Lower lobe of right lung (tissue), 2 donors: ENCODE measurements around the gene ADGRA1. TPM values are rescaled to one million over a fixed set of nuclear protein-coding genes. Genes with fewer than 3 reads are reported as not detected.

Experiments
- ATAC-seq, 2 donors: fragments of 200-7000 bp; cut with Tn5 transposase; one replicate each; pipeline ENCODE4 v1.9.1; 2020 to 2022; ENCODE audit warnings: mild to moderate bottlenecking in 2 of 2, moderate library complexity in 2 of 2
- DNase-seq: peaks from one replicate; pipeline ENCODE4 v3.0.0-alpha.2; 2020
- H3K27ac ChIP-seq: fragments of 200-600 bp; one replicate; pipeline ENCODE4 v1.8.0; 2022
- H3K27me3 ChIP-seq: fragments of 200-600 bp; one replicate; pipeline ENCODE4 v1.8.0; 2022; ENCODE audit warnings: low read depth
- H3K36me3 ChIP-seq: fragments of 200-600 bp; one replicate; pipeline ENCODE4 v1.8.0; 2022; ENCODE audit warnings: mild to moderate bottlenecking
- H3K4me1 ChIP-seq: fragments of 200-600 bp; one replicate; pipeline ENCODE4 v1.8.0; 2022
- H3K4me3 ChIP-seq: fragments of 200-600 bp; one replicate; pipeline ENCODE4 v1.8.0; 2022; ENCODE audit warnings: mild to moderate bottlenecking
- H3K9me3 ChIP-seq: fragments of 200-600 bp; one replicate; pipeline ENCODE4 v1.8.0; 2022
- intact Hi-C: fragments of 100-400 bp; cut with DNase I; formaldehyde crosslinking; loops from one replicate; pipeline ENCODE4 v1.11.0; 2022
- total RNA-seq: library from RNA; stranded (reverse); fragmentation: NEBNext Ultra II Directional; extraction: Animal tissue kit (Norgen Biotek cat#: 25700); gene quantifications from one replicate; pipeline ENCODE4 v1.2.1, GENCODE V29; 2021
- TF ChIP-seq, protein P1 (sequence below): fragments of 200-600 bp; IDR thresholded peaks from one replicate; pipeline ENCODE4 v1.8.0; 2022; ENCODE audit warnings: antibody characterized with exemption, mild to moderate bottlenecking
- donor health status: DM: no; HTN: yes; CAD: no; lungs with severe emphysema.

Gene ADGRA1
- total RNA-seq, 1 donor from 2014 or later, result 0.38 TPM

DNA sequence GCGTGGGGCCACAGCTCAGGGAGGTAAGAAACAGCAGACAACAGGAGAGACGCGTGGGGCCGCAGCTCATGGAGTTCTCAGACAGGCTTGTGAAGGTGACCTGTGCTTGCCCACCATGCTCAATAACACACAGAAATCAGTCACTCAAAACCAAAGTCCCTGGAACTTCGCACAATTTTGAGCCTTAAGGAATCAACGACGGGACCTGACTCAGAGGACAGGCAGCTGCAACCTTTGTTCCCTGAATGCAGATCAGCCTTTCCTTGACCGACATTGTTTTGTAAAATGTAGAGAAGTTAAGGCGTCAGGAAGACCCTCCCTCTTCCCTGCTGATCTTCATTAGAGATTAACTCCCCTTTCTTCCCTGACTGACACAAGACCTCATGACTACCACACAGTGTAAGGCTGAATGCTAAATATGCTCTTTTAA, 63.8 kb downstream of the ADGRA1 start:
- no peaks in the 10 kb centered on the region for H3K36me3 ChIP-seq
- intact Hi-C loops, result no loop called here
- no peak for ATAC-seq
- H3K27me3 ChIP-seq, result peaks cover 18% of the 10 kb centered on the region
- no peak overlapping the region for H3K27ac ChIP-seq
- peak; percentile 36 for DNase-seq
- no peak overlapping the region for H3K4me3 ChIP-seq
- no peaks in the 10 kb centered on the region for H3K4me1 ChIP-seq
- H3K9me3 ChIP-seq, result no peaks in the 10 kb centered on the region
- TF ChIP-seq, protein P1, sequence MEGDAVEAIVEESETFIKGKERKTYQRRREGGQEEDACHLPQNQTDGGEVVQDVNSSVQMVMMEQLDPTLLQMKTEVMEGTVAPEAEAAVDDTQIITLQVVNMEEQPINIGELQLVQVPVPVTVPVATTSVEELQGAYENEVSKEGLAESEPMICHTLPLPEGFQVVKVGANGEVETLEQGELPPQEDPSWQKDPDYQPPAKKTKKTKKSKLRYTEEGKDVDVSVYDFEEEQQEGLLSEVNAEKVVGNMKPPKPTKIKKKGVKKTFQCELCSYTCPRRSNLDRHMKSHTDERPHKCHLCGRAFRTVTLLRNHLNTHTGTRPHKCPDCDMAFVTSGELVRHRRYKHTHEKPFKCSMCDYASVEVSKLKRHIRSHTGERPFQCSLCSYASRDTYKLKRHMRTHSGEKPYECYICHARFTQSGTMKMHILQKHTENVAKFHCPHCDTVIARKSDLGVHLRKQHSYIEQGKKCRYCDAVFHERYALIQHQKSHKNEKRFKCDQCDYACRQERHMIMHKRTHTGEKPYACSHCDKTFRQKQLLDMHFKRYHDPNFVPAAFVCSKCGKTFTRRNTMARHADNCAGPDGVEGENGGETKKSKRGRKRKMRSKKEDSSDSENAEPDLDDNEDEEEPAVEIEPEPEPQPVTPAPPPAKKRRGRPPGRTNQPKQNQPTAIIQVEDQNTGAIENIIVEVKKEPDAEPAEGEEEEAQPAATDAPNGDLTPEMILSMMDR, result no peak

DNA sequence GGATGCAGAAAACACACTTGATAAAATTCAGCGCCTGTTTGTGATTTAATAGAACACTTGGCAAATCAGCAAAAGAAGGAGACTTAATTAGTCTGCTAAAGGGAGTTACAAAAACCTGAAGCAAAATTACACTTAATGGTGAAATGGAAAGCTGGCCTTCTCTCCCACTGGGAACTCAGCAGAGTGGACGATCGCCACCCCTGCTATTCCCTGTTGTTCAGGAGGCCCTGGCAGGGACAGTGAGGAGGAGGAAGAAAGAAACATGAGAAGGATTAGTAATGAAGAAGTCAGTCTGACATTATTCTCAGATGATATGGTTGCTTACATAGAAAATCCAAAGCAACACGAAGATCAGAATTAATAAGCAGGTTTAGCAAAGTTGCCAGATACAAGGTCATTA, 66.7 kb downstream of the ADGRA1 start:
- H3K27me3 ChIP-seq, result peaks cover 20% of the 10 kb centered on the region
- DNase-seq, result no peak
- intact Hi-C loops, result no loop called here

DNA sequence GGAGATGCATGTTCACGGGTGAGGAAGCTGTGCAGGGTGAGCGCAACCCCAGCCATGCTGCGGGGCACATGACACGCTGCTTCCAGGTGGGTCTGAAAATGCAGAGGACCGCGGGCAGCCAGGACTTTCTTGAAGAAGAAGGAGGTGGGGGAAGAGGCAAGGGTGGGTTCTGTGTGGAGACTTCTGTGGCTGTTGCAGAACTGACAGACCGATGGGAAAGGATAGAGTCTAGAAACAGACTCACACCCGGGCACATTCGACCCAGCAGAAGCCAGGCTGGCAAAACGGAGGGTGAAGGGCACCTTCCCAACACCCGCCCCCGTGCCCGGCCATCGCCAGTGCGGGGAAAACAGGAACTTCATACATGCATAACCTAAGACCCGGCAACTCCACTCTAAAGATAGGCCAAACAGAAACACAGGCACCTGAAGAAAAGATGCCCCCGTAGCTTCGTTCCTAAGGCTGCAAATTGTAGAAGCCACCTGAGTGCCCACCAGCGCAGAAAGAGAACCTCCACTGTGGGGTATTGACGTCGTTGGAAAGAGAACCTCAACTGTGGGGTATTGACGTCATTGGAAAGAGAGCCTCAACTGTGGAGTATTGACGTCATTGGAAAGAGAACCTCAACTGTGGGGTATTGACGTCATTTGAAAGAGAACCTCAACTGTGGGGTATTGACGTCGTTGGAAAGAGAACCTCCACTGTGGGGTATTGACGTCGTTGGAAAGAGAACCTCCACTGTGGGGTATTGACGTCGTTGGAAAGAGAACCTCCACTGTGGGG, 67.5 kb downstream of the ADGRA1 start:
- Histone ChIP-seq H3K27me3 (peaks cover 23% of the 10 kb centered on the region), H3K27ac (no peak overlapping the region), H3K4me1 (no peaks in the 10 kb centered on the region), H3K4me3 (no peak overlapping the region), H3K9me3 (no peaks in the 10 kb centered on the region), H3K36me3 (no peaks in the 10 kb centered on the region)
- DNase-seq (no peak), ATAC-seq (no peak)
- TF ChIP-seq, protein P1, result no peak
- intact Hi-C loops, result no loop called here

More for the DNA sequence above, 66.7 kb downstream of the ADGRA1 start:
- Histone ChIP-seq H3K36me3 (no peaks in the 10 kb centered on the region), H3K27ac (no peak overlapping the region), H3K9me3 (no peaks in the 10 kb centered on the region), H3K4me1 (no peaks in the 10 kb centered on the region), H3K4me3 (no peak overlapping the region)
- no peak for ATAC-seq
- TF ChIP-seq, protein P1, result no peak

DNA sequence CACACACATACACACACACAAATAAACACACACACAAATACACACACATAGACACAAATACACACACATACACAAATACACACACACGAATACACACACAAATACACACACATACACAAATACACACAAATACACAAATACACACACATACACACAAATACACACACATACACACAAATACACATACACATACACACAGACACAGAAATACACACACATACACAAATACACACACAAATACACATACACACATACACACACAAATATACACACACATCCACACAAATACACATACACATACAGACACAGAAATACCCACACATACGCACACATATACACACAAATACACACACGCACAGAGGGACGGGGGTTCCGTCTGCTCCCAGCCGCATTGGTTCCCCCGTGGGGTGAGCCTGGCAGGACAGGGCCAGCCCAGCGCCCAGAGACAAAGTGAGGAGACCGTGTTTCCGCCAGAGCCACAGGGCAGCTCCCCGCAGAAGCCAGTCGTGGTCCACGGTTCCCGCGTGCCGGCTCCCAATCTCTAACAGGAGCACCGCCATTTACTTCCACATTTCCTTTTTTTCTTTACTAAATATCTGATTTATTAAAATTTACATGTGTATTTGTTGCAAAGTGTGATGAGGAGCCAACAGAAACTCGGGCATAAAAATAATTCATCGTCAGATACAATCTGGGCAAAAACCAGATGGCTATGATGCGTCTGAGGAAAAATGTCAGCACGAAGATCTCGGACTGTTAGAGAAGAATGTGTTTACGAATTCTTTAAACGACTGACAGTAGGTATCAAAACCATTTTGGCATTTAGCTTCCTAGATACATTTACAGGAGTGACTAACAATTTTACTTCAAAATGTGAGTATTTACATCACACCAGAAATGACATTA, 69.2 kb downstream of the ADGRA1 start:
- TF ChIP-seq, protein P1, result no peak
- ATAC-seq (no peak), DNase-seq (no peak)
- Histone ChIP-seq H3K4me3 (no peak overlapping the region), H3K36me3 (no peaks in the 10 kb centered on the region), H3K9me3 (no peaks in the 10 kb centered on the region), H3K4me1 (peaks cover 11% of the 10 kb centered on the region), H3K27me3 (peaks cover 31% of the 10 kb centered on the region), H3K27ac (no peak overlapping the region)
- intact Hi-C loops, result no loop called here

DNA sequence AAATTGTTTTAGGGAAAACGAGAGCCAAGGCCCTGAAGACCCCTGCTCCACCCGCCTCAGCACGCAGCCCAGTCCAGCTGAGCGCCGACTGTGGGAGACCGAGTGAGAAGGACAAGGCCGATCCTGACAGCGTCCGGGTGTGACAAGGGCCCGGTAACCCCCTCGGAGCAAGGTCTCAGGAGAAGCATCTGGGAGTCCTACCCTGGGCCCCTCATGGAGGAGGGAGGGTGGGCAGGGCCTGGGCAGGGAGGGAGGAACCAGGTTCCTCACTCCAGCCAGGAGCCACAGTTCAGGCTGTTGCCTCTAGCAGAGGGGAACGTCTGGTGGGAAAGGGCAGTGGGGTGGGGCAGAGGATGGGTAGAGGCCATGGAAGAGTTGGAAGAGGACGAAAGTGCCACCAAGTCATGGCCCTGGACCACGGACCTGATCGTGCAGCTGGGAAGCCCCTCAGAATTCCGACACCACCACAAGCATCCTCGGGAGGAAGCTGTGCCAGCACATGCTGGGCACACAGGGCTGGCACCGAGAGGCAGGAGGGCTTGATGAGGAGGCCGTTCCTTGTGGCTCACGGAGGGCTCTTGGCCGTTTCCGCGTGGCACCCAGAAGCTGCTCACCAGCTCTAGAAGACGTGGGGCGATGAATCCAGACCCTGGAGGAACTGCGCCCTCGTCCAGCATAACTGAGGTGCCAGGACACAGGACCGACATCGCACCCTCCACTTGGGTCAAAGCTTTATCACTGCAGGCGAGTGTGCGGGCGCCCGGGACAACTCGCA, 70.1 kb downstream of the ADGRA1 start:
- H3K4me3 ChIP-seq, result no peak overlapping the region

More for the DNA sequence above, 70.1 kb downstream of the ADGRA1 start:
- TF ChIP-seq, protein P1, result no peak
- ATAC-seq, result no peak
- Histone ChIP-seq H3K27me3 (peaks cover 41% of the 10 kb centered on the region), H3K4me1 (peaks cover 11% of the 10 kb centered on the region), H3K36me3 (no peaks in the 10 kb centered on the region), H3K9me3 (no peaks in the 10 kb centered on the region), H3K27ac (no peak overlapping the region)
- DNase-seq, result peak; percentile 39
- intact Hi-C loops, result no loop called here
